GM23338 (cell line): ENCODE data around the gene NFAT5. TPM values are rescaled to one million over a fixed set of nuclear protein-coding genes. Genes with fewer than 3 reads are reported as not detected.

ENCODE experiments used
- ATAC-seq: fragments of 200-7000 bp; cut with Tn5 transposase; 3 replicates; pipeline ENCODE4 v1.9.1; 2020
- DNase-seq: peaks from one replicate; pipeline ENCODE4 v3.0.0-alpha.2; 2015; ENCODE audit warnings: low spot score
- H2AFZ ChIP-seq: fragments of 200-600 bp; sonication (generic); 2 replicates; pipeline ENCODE4 v1.8.0; 2016; ENCODE audit warnings: antibody characterized with exemption, mild to moderate bottlenecking, moderate library complexity
- H3F3A ChIP-seq: fragments of 200-600 bp; sonication (generic); replicated peaks from 2 replicates; pipeline ENCODE4 v1.8.0; 2017; ENCODE audit warnings: antibody characterized with exemption, mixed run types, low read depth
- H3K27ac ChIP-seq: fragments of 200-600 bp; sonication (generic); 2 replicates; pipeline ENCODE4 v1.6.1; 2016; ENCODE audit warnings: low read depth
- H3K27me3 ChIP-seq: fragments of 200-600 bp; sonication (generic); 2 replicates; pipeline ENCODE4 v1.8.0; 2016; ENCODE audit warnings: mild to moderate bottlenecking, mixed run types, moderate library complexity; ENCODE audit not compliant: insufficient read depth
- H3K36me3 ChIP-seq: fragments of 200-600 bp; sonication (generic); 2 replicates; pipeline ENCODE4 v1.8.0; 2016; ENCODE audit warnings: mild to moderate bottlenecking; ENCODE audit not compliant: insufficient read depth
- H3K4me1 ChIP-seq: fragments of 200-600 bp; sonication (generic); 2 replicates; pipeline ENCODE4 v1.8.0; 2016; ENCODE audit warnings: mild to moderate bottlenecking, moderate library complexity; ENCODE audit not compliant: insufficient read depth
- H3K4me2 ChIP-seq: fragments of 200-600 bp; sonication (generic); 2 replicates; pipeline ENCODE4 v1.7.1; 2017; ENCODE audit warnings: mixed run types
- H3K4me3 ChIP-seq: fragments of 200-600 bp; sonication (generic); 2 replicates; pipeline ENCODE4 v1.6.1; 2016; ENCODE audit warnings: mixed run types
- H3K79me2 ChIP-seq: fragments of 200-600 bp; sonication (generic); replicated peaks from 2 replicates; pipeline ENCODE4 v1.8.0; 2017; ENCODE audit warnings: mild to moderate bottlenecking; ENCODE audit not compliant: insufficient read depth
- H3K9me2 ChIP-seq: fragments of 200-600 bp; sonication (generic); 2 replicates; pipeline ENCODE4 v1.8.0; 2017; ENCODE audit not compliant: insufficient read depth
- H4K20me1 ChIP-seq: fragments of 200-600 bp; sonication (generic); replicated peaks from 2 replicates; pipeline ENCODE4 v1.8.0; 2017; ENCODE audit warnings: mild to moderate bottlenecking; ENCODE audit not compliant: insufficient read depth
- H3K27ac Mint-ChIP-seq: 2 replicates; pipeline ENCODE4 v1.8.0; 2020; ENCODE audit warnings: inconsistent platforms, mild to moderate bottlenecking, moderate library complexity, mixed read lengths
- H3K27me3 Mint-ChIP-seq: 3 replicates; pipeline ENCODE4 v1.8.0; 2022; ENCODE audit warnings: low read depth, mild to moderate bottlenecking, moderate library complexity, mixed read lengths, inconsistent platforms; ENCODE audit not compliant: insufficient read depth, poor library complexity
- H3K36me3 Mint-ChIP-seq: 3 replicates; pipeline ENCODE4 v1.8.0; 2021; ENCODE audit warnings: low read depth, mild to moderate bottlenecking, inconsistent platforms, moderate library complexity, mixed read lengths
- H3K4me1 Mint-ChIP-seq: 3 replicates; pipeline ENCODE4 v1.8.0; 2020; ENCODE audit warnings: mild to moderate bottlenecking, inconsistent platforms, mixed read lengths
- H3K4me3 Mint-ChIP-seq: 3 replicates; pipeline ENCODE4 v1.8.0; 2021; ENCODE audit warnings: moderate library complexity, mild to moderate bottlenecking, inconsistent platforms, mixed read lengths
- H3K9me3 Mint-ChIP-seq: 3 replicates; pipeline ENCODE4 v1.8.0; 2020; ENCODE audit warnings: moderate library complexity, mild to moderate bottlenecking, inconsistent platforms, mixed read lengths
- CREB1 ChIP-seq: fragments of 250-450 bp; sonication (Bioruptor Pico); IDR thresholded peaks from 2 replicates; pipeline ENCODE4 v1.5.0; 2020; ENCODE audit warnings: low read depth, mild to moderate bottlenecking, moderate library complexity
- EZH2phosphoT487 ChIP-seq: fragments of 200-600 bp; sonication (generic); IDR thresholded peaks from one replicate; pipeline ENCODE4 v1.8.1; 2018; ENCODE audit warnings: antibody characterized with exemption; ENCODE audit not compliant: unreplicated experiment
- JUNB ChIP-seq: IDR thresholded peaks from one replicate; pipeline ENCODE4 v1.6.1; 2016; ENCODE audit warnings: antibody characterized with exemption; ENCODE audit not compliant: unreplicated experiment
- NANOG ChIP-seq: IDR thresholded peaks from 2 replicates; pipeline ENCODE4 v1.6.1; 2016; ENCODE audit warnings: antibody characterized with exemption, borderline replicate concordance
- POLR2AphosphoS5 ChIP-seq: IDR thresholded peaks from 2 replicates; pipeline ENCODE4 v1.6.1; 2016; ENCODE audit warnings: antibody characterized with exemption, low read depth
- STAT1 ChIP-seq: IDR thresholded peaks from one replicate; pipeline ENCODE4 v1.6.1; 2016; ENCODE audit warnings: antibody characterized with exemption; ENCODE audit not compliant: unreplicated experiment
- ZNF114 ChIP-seq: fragments of 250-450 bp; sonication (Bioruptor Pico); IDR thresholded peaks from 2 replicates; pipeline ENCODE4 v1.5.0; 2020; ENCODE audit warnings: mild to moderate bottlenecking, moderate library complexity
- ZNF331 ChIP-seq: fragments of 250-450 bp; sonication (Bioruptor Pico); IDR thresholded peaks from 2 replicates; pipeline ENCODE4 v1.5.0; 2020; ENCODE audit warnings: low read depth, mild to moderate bottlenecking, moderate library complexity
- polyA plus RNA-seq: library from polyadenylated mRNA; unstranded; fragments of >200 nt; fragmentation: Nextera tagmentation; extraction: Ambion mirVana; gene quantifications from 2 replicates; pipeline ENCODE4 v1.2.1, GENCODE V29; 2016
- total RNA-seq: library from RNA; depleted of rRNA; stranded (reverse); fragments of >200 nt; shearing (Covaris generic); gene quantifications from 2 replicates; pipeline ENCODE4 v1.2.3, GENCODE V29; 2014
- TF ChIP-seq, protein P1 (sequence below): fragments of 250-450 bp; sonication (Bioruptor Pico); IDR thresholded peaks from 2 replicates; pipeline ENCODE4 v1.5.0; 2020; ENCODE audit warnings: mild to moderate bottlenecking, moderate library complexity
- TF ChIP-seq, protein P2 (sequence below), 2 experiments: fragments of 200-600 bp in 1 of 2; sonication (generic) in 1 of 2; conservative IDR thresholded peaks; 2 replicates each; pipeline versions ENCODE4 v1.5.1 to v1.6.1; 2016 to 2017; ENCODE audit warnings: antibody characterized with exemption in 2 of 2, low read depth in 2 of 2, mild to moderate bottlenecking in 2 of 2, moderate library complexity in 1 of 2
- TF ChIP-seq, protein P3 (sequence below): IDR thresholded peaks from one replicate; pipeline ENCODE4 v1.6.1; 2018; ENCODE audit warnings: antibody characterized with exemption; ENCODE audit not compliant: unreplicated experiment
- TF ChIP-seq, protein P4 (sequence below): IDR thresholded peaks from 2 replicates; pipeline ENCODE4 v1.6.1; 2016; ENCODE audit warnings: antibody characterized with exemption

Gene NFAT5
- total and polyA plus RNA-seq, 2 experiments from 2014 or later: 10.6 to 27.0 TPM

DNA sequence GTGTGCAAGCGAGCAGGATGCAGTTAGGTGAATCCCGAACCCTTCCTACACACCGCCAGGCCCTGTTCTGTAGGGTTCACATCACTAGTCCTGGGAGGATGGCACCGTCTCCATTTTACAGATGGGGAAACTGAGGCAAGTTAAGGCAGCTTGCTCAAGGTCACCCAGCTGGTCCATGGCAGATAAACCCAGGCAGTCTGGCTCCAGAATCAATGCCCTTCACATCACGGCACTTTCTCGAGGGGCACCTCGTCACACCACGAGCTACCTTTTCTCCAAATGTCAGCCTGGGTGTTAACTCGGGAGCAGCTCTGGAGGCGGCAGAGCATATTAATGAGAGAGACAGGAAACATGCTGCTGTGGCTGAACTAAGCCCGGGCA, 179.5 kb downstream of the NFAT5 start (continued):
- no peak for TF ChIP-seq POLR2AphosphoS5
- no peak for TF ChIP-seq EZH2phosphoT487
- no peak for TF ChIP-seq CREB1 (CRISPR knock-in tag)
- TF ChIP-seq STAT1: no peak
- no peak for TF ChIP-seq ZNF331 (CRISPR knock-in tag)
- TF ChIP-seq JUNB: no peak
- TF ChIP-seq, protein P1, sequence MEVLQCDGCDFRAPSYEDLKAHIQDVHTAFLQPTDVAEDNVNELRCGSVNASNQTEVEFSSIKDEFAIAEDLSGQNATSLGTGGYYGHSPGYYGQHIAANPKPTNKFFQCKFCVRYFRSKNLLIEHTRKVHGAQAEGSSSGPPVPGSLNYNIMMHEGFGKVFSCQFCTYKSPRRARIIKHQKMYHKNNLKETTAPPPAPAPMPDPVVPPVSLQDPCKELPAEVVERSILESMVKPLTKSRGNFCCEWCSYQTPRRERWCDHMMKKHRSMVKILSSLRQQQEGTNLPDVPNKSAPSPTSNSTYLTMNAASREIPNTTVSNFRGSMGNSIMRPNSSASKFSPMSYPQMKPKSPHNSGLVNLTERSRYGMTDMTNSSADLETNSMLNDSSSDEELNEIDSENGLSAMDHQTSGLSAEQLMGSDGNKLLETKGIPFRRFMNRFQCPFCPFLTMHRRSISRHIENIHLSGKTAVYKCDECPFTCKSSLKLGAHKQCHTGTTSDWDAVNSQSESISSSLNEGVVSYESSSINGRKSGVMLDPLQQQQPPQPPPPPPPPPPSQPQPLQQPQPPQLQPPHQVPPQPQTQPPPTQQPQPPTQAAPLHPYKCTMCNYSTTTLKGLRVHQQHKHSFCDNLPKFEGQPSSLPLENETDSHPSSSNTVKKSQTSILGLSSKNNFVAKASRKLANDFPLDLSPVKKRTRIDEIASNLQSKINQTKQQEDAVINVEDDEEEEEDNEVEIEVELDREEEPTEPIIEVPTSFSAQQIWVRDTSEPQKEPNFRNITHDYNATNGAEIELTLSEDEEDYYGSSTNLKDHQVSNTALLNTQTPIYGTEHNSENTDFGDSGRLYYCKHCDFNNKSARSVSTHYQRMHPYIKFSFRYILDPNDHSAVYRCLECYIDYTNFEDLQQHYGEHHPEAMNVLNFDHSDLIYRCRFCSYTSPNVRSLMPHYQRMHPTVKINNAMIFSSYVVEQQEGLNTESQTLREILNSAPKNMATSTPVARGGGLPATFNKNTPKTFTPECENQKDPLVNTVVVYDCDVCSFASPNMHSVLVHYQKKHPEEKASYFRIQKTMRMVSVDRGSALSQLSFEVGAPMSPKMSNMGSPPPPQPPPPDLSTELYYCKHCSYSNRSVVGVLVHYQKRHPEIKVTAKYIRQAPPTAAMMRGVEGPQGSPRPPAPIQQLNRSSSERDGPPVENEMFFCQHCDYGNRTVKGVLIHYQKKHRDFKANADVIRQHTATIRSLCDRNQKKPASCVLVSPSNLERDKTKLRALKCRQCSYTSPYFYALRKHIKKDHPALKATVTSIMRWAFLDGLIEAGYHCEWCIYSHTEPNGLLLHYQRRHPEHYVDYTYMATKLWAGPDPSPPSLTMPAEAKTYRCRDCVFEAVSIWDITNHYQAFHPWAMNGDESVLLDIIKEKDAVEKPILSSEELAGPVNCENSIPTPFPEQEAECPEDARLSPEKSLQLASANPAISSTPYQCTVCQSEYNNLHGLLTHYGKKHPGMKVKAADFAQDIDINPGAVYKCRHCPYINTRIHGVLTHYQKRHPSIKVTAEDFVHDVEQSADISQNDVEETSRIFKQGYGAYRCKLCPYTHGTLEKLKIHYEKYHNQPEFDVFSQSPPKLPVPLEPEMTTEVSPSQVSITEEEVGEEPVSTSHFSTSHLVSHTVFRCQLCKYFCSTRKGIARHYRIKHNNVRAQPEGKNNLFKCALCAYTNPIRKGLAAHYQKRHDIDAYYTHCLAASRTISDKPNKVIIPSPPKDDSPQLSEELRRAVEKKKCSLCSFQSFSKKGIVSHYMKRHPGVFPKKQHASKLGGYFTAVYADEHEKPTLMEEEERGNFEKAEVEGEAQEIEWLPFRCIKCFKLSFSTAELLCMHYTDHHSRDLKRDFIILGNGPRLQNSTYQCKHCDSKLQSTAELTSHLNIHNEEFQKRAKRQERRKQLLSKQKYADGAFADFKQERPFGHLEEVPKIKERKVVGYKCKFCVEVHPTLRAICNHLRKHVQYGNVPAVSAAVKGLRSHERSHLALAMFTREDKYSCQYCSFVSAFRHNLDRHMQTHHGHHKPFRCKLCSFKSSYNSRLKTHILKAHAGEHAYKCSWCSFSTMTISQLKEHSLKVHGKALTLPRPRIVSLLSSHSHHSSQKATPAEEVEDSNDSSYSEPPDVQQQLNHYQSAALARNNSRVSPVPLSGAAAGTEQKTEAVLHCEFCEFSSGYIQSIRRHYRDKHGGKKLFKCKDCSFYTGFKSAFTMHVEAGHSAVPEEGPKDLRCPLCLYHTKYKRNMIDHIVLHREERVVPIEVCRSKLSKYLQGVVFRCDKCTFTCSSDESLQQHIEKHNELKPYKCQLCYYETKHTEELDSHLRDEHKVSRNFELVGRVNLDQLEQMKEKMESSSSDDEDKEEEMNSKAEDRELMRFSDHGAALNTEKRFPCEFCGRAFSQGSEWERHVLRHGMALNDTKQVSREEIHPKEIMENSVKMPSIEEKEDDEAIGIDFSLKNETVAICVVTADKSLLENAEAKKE (CRISPR knock-in tag): no peak

DNA sequence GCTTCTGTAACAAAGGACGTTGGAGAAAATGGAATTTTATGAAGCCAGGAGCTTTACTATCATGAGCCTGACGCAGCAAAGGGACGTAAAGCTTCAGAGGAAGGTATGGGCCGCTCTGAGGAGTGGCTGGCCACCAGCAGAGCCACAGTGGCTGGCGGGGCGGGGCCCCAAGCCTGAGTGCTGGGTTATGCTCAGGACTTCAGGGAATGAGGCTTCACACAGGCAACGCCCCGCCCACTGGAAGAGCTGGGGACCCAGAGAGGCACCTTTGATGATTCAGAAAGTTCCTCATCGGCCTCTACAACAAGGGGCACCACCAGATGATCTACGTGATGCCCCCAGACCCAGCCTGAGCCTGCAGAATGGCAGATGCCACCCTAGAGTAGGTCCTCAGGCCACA, 180.2 kb downstream of the NFAT5 start:
- no peak overlapping the region for H2AFZ ChIP-seq
- peaks cover 2% of the 10 kb centered on the region for H3K27me3 Mint-ChIP-seq
- H3K4me1 ChIP-seq: no peaks in the 10 kb centered on the region
- no peaks in the 10 kb centered on the region for H3K4me1 Mint-ChIP-seq
- no peak overlapping the region; the same call in 1 of the 2 replicates for H3K27ac Mint-ChIP-seq
- H3F3A ChIP-seq: peaks cover 14% of the 10 kb centered on the region; the same call in 1 of the 2 replicates
- no peaks in the 10 kb centered on the region for H3K9me2 ChIP-seq
- H3K79me2 ChIP-seq: peaks cover 22% of the 10 kb centered on the region
- ATAC-seq: no peak
- H3K36me3 Mint-ChIP-seq: peaks cover 94% of the 10 kb centered on the region
- peaks cover 30% of the 10 kb centered on the region for H4K20me1 ChIP-seq
- H3K27me3 ChIP-seq: no peaks in the 10 kb centered on the region
- DNase-seq: no peak
- no peak overlapping the region for H3K4me2 ChIP-seq
- H3K36me3 ChIP-seq: peaks cover 86% of the 10 kb centered on the region
- H3K9me3 Mint-ChIP-seq: no peaks in the 10 kb centered on the region
- no peak overlapping the region for H3K4me3 Mint-ChIP-seq
- no peak overlapping the region for H3K4me3 ChIP-seq
- no peak overlapping the region for H3K27ac ChIP-seq
- TF ChIP-seq EZH2phosphoT487 (no peak), JUNB (no peak), CREB1 (CRISPR knock-in tag) (no peak), STAT1 (no peak), ZNF331 (CRISPR knock-in tag) (no peak), ZNF114 (CRISPR knock-in tag) (no peak), POLR2AphosphoS5 (no peak), NANOG (no peak)
- TF ChIP-seq, protein P2, sequence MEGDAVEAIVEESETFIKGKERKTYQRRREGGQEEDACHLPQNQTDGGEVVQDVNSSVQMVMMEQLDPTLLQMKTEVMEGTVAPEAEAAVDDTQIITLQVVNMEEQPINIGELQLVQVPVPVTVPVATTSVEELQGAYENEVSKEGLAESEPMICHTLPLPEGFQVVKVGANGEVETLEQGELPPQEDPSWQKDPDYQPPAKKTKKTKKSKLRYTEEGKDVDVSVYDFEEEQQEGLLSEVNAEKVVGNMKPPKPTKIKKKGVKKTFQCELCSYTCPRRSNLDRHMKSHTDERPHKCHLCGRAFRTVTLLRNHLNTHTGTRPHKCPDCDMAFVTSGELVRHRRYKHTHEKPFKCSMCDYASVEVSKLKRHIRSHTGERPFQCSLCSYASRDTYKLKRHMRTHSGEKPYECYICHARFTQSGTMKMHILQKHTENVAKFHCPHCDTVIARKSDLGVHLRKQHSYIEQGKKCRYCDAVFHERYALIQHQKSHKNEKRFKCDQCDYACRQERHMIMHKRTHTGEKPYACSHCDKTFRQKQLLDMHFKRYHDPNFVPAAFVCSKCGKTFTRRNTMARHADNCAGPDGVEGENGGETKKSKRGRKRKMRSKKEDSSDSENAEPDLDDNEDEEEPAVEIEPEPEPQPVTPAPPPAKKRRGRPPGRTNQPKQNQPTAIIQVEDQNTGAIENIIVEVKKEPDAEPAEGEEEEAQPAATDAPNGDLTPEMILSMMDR (conservative IDR thresholded peaks at IDR 0.05; ENCODE audit: low read depth in 2 of 2): no peak
- TF ChIP-seq, protein P3, sequence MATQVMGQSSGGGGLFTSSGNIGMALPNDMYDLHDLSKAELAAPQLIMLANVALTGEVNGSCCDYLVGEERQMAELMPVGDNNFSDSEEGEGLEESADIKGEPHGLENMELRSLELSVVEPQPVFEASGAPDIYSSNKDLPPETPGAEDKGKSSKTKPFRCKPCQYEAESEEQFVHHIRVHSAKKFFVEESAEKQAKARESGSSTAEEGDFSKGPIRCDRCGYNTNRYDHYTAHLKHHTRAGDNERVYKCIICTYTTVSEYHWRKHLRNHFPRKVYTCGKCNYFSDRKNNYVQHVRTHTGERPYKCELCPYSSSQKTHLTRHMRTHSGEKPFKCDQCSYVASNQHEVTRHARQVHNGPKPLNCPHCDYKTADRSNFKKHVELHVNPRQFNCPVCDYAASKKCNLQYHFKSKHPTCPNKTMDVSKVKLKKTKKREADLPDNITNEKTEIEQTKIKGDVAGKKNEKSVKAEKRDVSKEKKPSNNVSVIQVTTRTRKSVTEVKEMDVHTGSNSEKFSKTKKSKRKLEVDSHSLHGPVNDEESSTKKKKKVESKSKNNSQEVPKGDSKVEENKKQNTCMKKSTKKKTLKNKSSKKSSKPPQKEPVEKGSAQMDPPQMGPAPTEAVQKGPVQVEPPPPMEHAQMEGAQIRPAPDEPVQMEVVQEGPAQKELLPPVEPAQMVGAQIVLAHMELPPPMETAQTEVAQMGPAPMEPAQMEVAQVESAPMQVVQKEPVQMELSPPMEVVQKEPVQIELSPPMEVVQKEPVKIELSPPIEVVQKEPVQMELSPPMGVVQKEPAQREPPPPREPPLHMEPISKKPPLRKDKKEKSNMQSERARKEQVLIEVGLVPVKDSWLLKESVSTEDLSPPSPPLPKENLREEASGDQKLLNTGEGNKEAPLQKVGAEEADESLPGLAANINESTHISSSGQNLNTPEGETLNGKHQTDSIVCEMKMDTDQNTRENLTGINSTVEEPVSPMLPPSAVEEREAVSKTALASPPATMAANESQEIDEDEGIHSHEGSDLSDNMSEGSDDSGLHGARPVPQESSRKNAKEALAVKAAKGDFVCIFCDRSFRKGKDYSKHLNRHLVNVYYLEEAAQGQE: no peak
- TF ChIP-seq, protein P4, sequence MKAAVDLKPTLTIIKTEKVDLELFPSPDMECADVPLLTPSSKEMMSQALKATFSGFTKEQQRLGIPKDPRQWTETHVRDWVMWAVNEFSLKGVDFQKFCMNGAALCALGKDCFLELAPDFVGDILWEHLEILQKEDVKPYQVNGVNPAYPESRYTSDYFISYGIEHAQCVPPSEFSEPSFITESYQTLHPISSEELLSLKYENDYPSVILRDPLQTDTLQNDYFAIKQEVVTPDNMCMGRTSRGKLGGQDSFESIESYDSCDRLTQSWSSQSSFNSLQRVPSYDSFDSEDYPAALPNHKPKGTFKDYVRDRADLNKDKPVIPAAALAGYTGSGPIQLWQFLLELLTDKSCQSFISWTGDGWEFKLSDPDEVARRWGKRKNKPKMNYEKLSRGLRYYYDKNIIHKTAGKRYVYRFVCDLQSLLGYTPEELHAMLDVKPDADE: no peak
